A549 (cell line): ENCODE data around the gene PPP4R1.

Experiments
- KDM1A ChIP-seq: fragments of 200-600 bp; sonication (generic); IDR thresholded peaks from 2 replicates; pipeline ENCODE4 v1.6.1; 2016; ENCODE audit warnings: low read depth, mild to moderate bottlenecking
- MAX ChIP-seq: IDR thresholded peaks from 2 replicates; pipeline ENCODE4 v1.6.1; 2012
- POLR2AphosphoS2 ChIP-seq: conservative IDR thresholded peaks from 2 replicates; pipeline ENCODE4 v1.6.1; 2012; ENCODE audit warnings: low read length, improper control_type of control experiment, inconsistent platforms
- SMC3 ChIP-seq: fragments of >200 bp; sonication (Bioruptor Twin); formaldehyde crosslinking; IDR thresholded peaks from 3 replicates; pipeline ENCODE4 v1.6.1; 2018; ENCODE audit warnings: inconsistent platforms
- TF ChIP-seq, protein P1 (sequence below): fragments of >200 bp; sonication (Bioruptor Twin); formaldehyde crosslinking; IDR thresholded peaks from 3 replicates; pipeline ENCODE4 v1.5.1; 2016

DNA sequence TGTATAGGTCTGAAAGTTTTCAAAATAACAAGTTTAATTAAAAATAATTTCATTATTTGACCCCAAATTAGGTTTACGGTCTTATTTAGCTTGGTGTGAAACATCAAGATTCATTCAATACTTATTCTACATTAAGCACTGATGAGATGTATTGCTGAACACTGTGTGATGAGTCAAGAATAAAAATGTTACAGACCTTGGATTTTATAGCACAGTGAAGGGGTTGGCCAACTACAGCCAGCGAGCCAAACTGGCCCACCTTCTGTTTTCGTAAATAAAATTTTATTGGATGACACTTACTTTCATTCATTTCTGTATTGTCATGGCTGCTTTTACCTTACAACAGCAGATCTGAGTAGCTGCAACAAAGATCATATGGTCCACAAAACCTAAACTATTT, 8.3 kb downstream of the PPP4R1 start:
- TF ChIP-seq POLR2AphosphoS2, result no peak
- TF ChIP-seq, protein P1, sequence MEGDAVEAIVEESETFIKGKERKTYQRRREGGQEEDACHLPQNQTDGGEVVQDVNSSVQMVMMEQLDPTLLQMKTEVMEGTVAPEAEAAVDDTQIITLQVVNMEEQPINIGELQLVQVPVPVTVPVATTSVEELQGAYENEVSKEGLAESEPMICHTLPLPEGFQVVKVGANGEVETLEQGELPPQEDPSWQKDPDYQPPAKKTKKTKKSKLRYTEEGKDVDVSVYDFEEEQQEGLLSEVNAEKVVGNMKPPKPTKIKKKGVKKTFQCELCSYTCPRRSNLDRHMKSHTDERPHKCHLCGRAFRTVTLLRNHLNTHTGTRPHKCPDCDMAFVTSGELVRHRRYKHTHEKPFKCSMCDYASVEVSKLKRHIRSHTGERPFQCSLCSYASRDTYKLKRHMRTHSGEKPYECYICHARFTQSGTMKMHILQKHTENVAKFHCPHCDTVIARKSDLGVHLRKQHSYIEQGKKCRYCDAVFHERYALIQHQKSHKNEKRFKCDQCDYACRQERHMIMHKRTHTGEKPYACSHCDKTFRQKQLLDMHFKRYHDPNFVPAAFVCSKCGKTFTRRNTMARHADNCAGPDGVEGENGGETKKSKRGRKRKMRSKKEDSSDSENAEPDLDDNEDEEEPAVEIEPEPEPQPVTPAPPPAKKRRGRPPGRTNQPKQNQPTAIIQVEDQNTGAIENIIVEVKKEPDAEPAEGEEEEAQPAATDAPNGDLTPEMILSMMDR, result no peak
- no peak for TF ChIP-seq KDM1A
- no peak for TF ChIP-seq SMC3
- TF ChIP-seq MAX, result no peak
